ENCODE results near the gene CLEC12A.
"Not testable (repeated sequence)": the region's sequence is repeated elsewhere in the genome, so short reads cannot be mapped to it uniquely, and the experiment has no call there.

CLEC12A gene

GRCh38 chr12:9969673-9970072, 1.5 kb upstream of the CLEC12A start:
- no peak for DNase-seq (ENCODE audit: low read depth in 2 of 2)

- DNase-seq (ENCODE audit: low read depth in 2 of 2) = no peak
These were observed 2.7 kb downstream of the CLEC12A start for GRCh38 chr12:9973949-9974348.

DNA sequence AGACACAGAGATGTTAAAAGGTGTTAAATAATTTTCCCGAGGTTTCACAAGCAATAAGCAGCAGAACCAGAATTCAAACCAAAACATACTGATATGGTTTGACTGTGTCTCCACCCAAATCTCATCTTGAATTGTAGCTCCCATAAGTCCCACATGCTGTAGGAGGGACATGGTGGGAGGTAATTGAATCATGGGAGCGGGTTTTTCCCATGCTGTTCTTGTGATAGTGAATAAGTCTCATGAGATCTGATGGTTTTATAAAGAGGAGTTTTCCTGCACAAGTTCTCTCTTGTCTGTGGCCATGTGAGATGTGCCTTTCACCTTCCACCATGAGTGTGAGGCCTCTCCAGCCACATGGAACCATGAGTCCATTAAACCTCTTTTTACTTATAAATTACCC, 3.5 kb downstream of the CLEC12A start:
- not testable (repeated sequence) for DNase-seq (ENCODE audit: low read depth in 2 of 2)

GRCh38 chr12:9975614-9976013, 4.4 kb downstream of the CLEC12A start:
- DNase-seq (ENCODE audit: low read depth in 2 of 2) = no peak

DNA sequence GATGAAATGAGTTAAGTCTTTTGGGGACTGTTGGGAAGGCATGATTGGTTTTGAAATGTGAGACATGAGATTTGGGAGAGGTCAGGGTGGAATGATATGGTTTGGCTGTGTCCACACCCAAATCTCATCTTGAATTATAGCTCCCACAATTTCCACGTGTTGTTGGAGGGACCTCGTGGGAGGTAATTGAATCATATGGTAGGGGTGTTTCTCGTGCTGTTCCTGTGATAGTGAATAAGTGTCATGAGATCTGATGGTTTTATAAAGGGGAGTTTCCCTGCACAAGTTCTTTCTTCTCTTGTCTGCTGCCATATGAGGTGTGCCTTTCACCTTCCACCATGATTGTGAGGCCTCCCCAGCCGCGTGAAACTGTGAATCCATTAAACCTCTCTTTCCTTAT, 5.4 kb downstream of the CLEC12A start:
- DNase-seq (ENCODE audit: low read depth in 2 of 2) = not testable (repeated sequence)

DNA sequence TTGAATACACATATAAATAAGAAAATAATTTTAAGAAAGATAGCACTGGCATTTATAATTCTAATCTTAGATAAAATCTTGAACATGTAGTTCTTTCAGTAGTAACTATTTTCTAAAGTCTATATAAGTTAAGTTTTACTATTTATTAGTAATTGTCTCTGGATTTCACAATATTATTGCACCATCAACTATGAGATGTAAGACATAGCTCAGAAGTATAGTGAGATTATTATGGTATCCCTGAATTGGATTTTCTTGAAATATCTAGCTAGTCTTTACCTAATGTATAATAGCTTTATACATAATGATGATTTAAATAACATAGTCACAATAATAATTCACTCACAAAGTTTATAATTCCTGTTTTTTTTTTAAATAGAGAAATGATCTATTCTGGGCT, 6.7 kb downstream of the CLEC12A start:
- DNase-seq (ENCODE audit: low read depth in 2 of 2) = no peak

DNA sequence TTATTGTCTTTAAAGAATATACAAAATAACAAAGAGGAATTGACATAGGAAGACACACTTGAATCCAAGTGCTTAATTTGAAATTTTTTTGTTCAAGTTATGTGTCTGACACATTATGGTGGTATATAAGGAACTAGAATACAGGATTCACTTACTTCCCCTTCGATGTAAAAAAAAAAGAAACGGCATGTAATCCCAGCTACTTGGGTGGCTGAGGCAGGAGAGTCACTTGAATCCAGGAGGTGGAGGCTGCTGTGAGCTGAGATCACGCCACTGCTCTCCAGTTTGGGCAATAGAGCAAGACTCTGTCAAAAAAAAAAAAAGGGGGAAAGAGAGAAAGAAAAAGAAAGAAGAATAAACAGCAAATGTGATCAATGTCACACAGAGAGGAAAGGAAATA, 8.9 kb downstream of the CLEC12A start:
- no peak for DNase-seq (ENCODE audit: low read depth in 2 of 2)

GRCh38 chr12:9991876-9992275, 20.7 kb downstream of the CLEC12A start:
- DNase-seq (ENCODE audit: low read depth in 2 of 2) = no peak

- no peak for DNase-seq (ENCODE audit: low read depth in 2 of 2)
These were observed 21.1 kb downstream of the CLEC12A start for GRCh38 chr12:9992296-9992695.

GRCh38 chr12:9999016-9999415, 27.8 kb downstream of the CLEC12A start, which contains the start of gene CLEC1B:
Gene CLEC1B, minus strand, starts transcription at chr12:9999121. Its CDS starts 21 bp downstream, at chr12:9999100.
- DNase-seq (ENCODE audit: low read depth in 2 of 2) = no peak

DNA sequence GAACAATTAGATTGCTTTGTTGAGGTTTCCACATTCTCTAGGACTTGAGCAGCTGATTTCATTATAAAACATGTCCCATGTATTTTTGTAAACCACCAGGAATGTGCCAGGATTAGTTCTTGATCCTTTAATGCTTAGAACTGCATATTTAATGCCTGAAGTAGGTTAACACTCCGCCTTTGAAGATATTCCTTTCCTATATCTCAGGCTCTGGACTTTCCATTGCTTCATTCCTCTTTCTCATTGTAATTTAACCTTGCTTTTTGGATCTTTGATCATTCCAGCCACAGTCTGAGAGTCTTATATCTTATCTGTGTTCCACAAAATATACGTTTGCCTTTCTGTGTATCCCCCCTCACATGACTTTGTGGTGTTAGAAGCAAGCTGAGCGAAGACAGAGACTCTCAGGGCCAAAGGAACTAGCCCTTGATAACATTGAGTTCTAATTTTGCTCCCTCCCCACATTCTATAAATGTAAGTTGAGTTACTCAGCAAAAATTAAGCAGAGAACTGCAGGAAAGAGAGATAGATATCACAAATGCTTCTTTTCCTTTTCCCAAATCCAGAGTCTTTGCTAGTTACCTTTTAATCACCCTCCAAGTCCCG, 30.1 kb downstream of the CLEC12A start:
- no peak for DNase-seq (ENCODE audit: low read depth in 2 of 2)

DNA sequence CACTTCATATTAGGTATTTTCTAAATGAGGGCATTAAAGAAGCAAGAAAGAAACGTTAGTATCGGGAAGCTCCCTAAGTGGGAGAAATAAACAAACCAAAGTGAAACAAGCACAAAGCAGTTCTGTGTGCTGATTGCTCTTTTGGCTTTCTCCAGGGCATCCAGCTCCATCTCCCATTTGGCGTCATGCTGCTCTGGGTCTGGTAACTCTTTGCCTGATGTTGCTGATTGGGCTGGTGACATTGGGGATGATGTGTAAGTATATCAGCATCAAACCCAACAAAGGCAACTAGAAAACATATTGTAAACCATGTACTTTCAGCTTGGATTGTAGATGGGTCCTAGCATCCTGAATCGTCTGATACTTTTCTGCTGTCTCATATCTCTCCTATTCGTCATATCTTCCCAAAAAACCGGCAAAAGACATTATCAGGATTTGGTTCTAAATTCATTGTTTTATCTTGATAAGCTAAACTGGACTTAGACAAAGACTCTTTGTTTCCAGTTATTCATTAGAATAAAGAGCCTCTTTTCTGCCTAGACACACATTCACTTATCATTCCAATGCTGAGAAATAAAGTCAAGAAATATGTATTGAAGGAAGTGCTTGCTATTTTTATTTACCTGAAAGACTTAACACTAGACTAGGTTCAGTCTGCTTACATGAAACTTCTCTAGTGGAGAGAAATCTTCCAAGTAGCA, 41.6 kb downstream of the CLEC12A start:
- no peak for DNase-seq (ENCODE audit: low read depth in 2 of 2)

GRCh38 chr12:10015450-10015849, 44.2 kb downstream of the CLEC12A start:
- no peak for DNase-seq (ENCODE audit: low read depth in 2 of 2)

DNA sequence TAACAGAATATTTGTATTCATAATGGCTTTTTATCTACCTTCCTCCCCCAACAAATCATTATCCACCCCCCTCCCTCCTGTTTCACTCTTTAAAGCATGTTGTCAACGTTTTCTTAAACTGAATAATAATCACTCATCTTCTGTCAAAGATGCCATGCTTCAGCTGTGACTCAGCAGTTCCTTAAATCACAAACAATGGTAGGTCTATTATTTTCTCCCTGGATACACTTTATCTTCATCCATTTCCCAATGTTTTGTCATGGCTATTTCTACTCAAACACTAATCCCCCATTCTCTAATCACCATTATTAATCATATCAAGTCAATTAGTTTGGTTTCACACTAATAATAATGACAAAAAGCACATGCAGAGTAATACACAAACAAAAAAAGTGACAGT, 45.7 kb downstream of the CLEC12A start:
- no peak for DNase-seq (ENCODE audit: low read depth in 2 of 2)

DNA sequence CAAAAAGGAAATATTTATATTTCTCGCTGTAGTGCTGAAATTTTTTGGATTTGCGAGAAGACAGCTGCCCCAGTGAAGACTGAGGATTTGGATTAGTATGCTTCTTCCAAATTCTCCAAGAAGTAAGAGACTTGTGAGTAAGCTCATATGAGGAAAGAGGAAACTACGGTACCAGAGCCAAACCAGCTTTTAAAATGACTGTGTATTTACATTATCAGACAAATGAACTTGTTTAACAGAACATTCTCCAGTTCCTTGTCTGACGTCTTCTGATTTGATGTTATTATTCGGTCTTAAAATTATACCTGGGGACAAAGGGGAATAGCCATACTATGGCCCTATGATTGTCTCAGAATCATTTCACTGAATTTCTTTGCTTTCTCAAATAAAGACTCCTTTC, 47.2 kb downstream of the CLEC12A start:
- DNase-seq (ENCODE audit: low read depth in 2 of 2) = no peak

GRCh38 chr12:10021342-10021741, 50.1 kb downstream of the CLEC12A start:
- no peak for DNase-seq (ENCODE audit: low read depth in 2 of 2)

DNA sequence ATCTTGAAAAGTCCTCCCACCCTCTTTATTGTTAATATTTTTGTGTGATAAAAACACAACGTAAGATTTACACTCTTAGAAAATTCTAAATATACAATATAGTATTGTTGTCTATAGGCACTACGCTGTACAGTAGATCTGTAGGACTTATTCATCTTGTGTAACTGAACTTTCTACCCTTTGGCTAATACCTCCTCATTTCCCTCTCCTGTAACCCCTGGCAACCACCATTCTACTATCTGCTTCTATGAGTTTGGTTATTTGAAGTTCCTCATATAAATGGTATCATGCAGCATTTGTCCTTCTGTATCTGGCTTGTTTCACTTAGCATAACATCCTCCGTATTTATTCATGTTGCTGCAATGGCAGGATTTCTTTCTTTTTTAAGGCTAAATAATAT, 54.0 kb downstream of the CLEC12A start:
- no peak for DNase-seq (ENCODE audit: low read depth in 2 of 2)

DNA sequence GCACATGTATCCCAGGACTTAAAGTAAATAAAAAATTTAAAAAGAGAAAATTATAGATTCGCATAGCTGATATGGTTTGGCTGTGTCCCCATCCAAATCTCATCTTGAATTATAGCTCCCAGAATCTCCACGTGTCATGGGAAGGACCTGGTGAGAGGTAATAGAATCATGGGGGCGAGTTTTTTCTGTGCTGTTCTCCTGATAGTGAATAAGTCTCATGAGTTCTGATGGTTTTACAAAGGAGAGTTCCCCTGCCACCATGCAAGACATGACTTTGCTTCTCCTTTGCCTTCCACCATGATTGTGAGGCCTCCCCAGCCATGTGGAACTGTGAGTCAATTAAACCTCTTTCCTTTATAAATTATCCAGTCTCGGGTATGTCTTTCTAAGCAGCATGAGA, 55.5 kb downstream of the CLEC12A start:
- DNase-seq (ENCODE audit: low read depth in 2 of 2) = not testable (repeated sequence)

DNA sequence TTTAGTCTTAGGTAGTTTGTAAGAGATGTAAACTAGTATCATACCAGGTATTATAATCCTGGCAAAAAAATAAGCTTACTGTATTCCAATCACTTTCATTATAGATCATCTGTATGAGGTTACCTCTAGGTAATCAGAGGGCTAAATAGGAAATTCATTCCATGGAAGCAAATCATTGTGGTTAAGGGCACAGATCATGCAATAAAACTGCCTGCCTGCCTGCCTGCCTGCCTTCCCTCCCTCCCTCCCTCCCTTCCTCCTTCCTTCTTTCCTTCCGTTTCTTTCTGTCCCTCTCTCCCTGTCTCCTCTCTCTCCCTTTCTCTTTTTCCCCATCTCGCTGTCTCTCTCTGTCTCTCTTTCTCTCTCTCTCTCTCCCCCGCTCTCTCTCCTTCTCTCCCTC, 56.1 kb downstream of the CLEC12A start:
- no peak for DNase-seq (ENCODE audit: low read depth in 2 of 2)

DNA sequence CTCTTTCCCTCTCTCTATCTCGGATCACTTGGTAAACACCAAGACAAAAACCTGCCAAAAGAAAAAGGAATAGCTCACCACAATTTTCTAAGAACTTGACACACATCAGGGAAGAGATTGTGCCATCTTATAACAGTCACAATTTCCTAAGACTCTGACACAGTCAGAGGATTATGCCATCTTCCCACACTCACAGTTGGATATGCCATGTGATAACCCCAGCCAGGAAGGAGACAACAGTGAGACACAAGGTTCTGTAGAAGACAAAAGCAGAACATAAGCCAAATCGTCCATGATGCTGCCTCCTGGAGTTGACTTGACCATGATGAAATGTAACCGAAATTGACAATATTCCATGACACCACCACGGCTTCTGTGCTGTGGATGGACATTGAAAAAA, 56.5 kb downstream of the CLEC12A start:
- no peak for DNase-seq (ENCODE audit: low read depth in 2 of 2)

DNA sequence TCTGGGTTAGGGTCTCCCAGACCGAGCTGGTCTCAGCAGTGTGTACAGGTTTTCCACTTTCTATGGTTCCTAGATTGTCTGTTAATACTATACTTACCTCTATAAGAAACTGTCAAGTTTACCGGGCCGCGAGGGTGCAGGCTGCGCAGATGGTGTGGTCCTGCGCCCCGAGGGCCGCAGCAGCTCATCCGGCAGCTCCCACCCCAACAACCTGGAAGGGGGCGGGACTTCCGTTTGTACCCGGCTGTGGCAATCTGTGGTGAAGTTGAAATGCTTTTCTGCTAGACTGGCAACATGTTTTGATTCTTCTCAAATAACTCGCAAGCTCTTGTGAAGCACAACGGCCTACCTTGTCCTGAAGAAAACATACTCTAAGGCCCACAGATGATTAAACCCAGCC, 59.2 kb downstream of the CLEC12A start, which contains the start of gene CLEC9A:
CLEC9A (plus strand) TSS at position 237 of the 400 bp plus-strand sequence. CDS start 22,006 bp downstream, outside the sequence.
- no peak for DNase-seq (ENCODE audit: low read depth in 2 of 2)

GRCh38 chr12:10031321-10031720, 60.1 kb downstream of the CLEC12A start:
- no peak for DNase-seq (ENCODE audit: low read depth in 2 of 2)

GRCh38 chr12:10031771-10032175, 60.6 kb downstream of the CLEC12A start:
- DNase-seq (ENCODE audit: low read depth in 2 of 2) = no peak

All from stimulated activated CD4-positive, alpha-beta T cell treated with anti-CD3 and anti-CD28 coated beads, Interleukin-12 subunit alpha, Interleukin-12 subunit beta, amount 100 ng/mL, for 24 hours (primary cell).